A673 (cell line): ENCODE measurements around the gene INSYN1.

ENCODE experiments used
- CTCF ChIP-seq: fragments of 300-800, 200-600 bp; sonication (generic); conservative IDR thresholded peaks from 2 replicates; pipeline ENCODE4 v1.5.1; 2017; ENCODE audit warnings: low read depth, mild to moderate bottlenecking, antibody characterized with exemption, low read length, moderate library complexity, mixed read lengths
- EZH2 ChIP-seq: fragments of 200-600 bp; sonication (generic); IDR thresholded peaks from 2 replicates; pipeline ENCODE4 v1.6.1; 2017; ENCODE audit warnings: borderline replicate concordance, low read depth, mild to moderate bottlenecking, mixed read lengths, antibody characterized with exemption, low read length; ENCODE audit not compliant: poor library complexity, severe bottlenecking

GRCh38 chr15:73685981-73686380 lies 67.2 kb downstream of the INSYN1 start:
- TF ChIP-seq CTCF = no peak
- no peak for TF ChIP-seq EZH2
